Endothelial cell of umbilical vein (primary cell): Measurements from ENCODE around the gene PARK7. TPM values are rescaled to one million over a fixed set of nuclear protein-coding genes. Genes with fewer than 3 reads are reported as not detected.
A peak's percentile ranks its signal among the peaks of the same experiment; 100 is the strongest.

Source experiments
- BruUV-seq: library from RNA; stranded (reverse); fragments of 400-500 nt; replicated peaks from 2 replicates; lab custom pipeline; 2021; lab: Mats Ljungman, UMichigan
- CTCF ChIA-PET: fragments of 300-600, 350-600 bp; sonication (Branson Sonifier 250); formaldehyde crosslinking; loops from one replicate; lab custom pipeline; 2021; ENCODE audit warnings: antibody characterized with exemption, inconsistent platforms; lab: Charles Lee
- POLR2A ChIA-PET: fragments of 300-600, 350-600 bp; sonication (Branson Sonifier 250); formaldehyde crosslinking; loops from one replicate; lab custom pipeline; 2021; ENCODE audit warnings: antibody characterized with exemption, inconsistent platforms; lab: Charles Lee
- DNase-seq: peaks from one replicate; pipeline ENCODE4 v3.0.0-alpha.2; 2011; ENCODE audit warnings: low read depth, low spot score
- FAIRE-seq: peaks from 2 replicates; lab custom pipeline; 2011; peaks lifted over from hg19 to GRCh38; lab: Jason Lieb, UNC
- H2AFZ ChIP-seq: 2 replicates; pipeline ENCODE4 v1.6.0; 2012; ENCODE audit warnings: low read depth, low read length, control low read depth, inconsistent platforms
- H3K27ac ChIP-seq: 2 replicates; pipeline ENCODE4 v1.5.1; 2011; ENCODE audit warnings: low read depth, mild to moderate bottlenecking, control low read depth, low read length, moderate library complexity; ENCODE audit not compliant: insufficient read depth
- H3K27me3 ChIP-seq, 2 experiments: 2 replicates each; pipeline versions ENCODE4 v1.6.0 to v1.6.1; 2011; ENCODE audit warnings: low read length in 2 of 2, mixed read lengths in 1 of 2; ENCODE audit not compliant: control insufficient read depth in 2 of 2, insufficient read depth in 2 of 2
- H3K36me3 ChIP-seq, 2 experiments: 2 replicates in 1 of 2; 3 replicates in 1 of 2; pipeline ENCODE4 v1.5.1; 2011; ENCODE audit warnings: low read length in 2 of 2, mild to moderate bottlenecking in 1 of 2, moderate library complexity in 1 of 2; ENCODE audit not compliant: control insufficient read depth in 2 of 2, insufficient read depth in 2 of 2; ENCODE audit errors: extremely low read depth in 1 of 2
- H3K4me1 ChIP-seq: 3 replicates; pipeline ENCODE4 v1.5.1; 2011; ENCODE audit warnings: mild to moderate bottlenecking, low read length; ENCODE audit not compliant: control insufficient read depth, insufficient read depth; ENCODE audit errors: extremely low read depth
- H3K4me2 ChIP-seq: 2 replicates; pipeline ENCODE4 v1.6.1; 2011; ENCODE audit warnings: low read length, control low read depth, mixed read lengths; ENCODE audit not compliant: insufficient read depth
- H3K4me3 ChIP-seq, 3 experiments: fragments of 200-600 bp in 1 of 3; sonication (generic), shearing (Covaris generic) in 1 of 3; replicated peaks in 1 of 3; 2 replicates each; pipeline ENCODE4 v1.5.1; 2011 to 2016; ENCODE audit warnings: control low read depth in 3 of 3, low read length in 3 of 3, mild to moderate bottlenecking in 2 of 3, inconsistent platforms in 1 of 3, low read depth in 1 of 3, moderate library complexity in 1 of 3; ENCODE audit not compliant: insufficient read depth in 1 of 3
- H3K79me2 ChIP-seq: 2 replicates; pipeline ENCODE4 v1.6.0; 2012; ENCODE audit warnings: low read length, inconsistent platforms; ENCODE audit not compliant: control insufficient read depth, insufficient read depth
- H3K9ac ChIP-seq: replicated peaks from 2 replicates; pipeline ENCODE3; 2011; ENCODE audit warnings: low read length, control low read depth; ENCODE audit not compliant: insufficient read depth; ENCODE audit errors: extremely low read depth
- H3K9me1 ChIP-seq: replicated peaks from 3 replicates; pipeline ENCODE4 v1.6.0; 2011; ENCODE audit warnings: mild to moderate bottlenecking, low read length; ENCODE audit not compliant: control insufficient read depth, insufficient read depth; ENCODE audit errors: extremely low read depth
- H3K9me3 ChIP-seq: replicated peaks from 2 replicates; pipeline ENCODE4 v1.5.1; 2012; ENCODE audit warnings: low read length, inconsistent platforms; ENCODE audit not compliant: control insufficient read depth, insufficient read depth
- H4K20me1 ChIP-seq: replicated peaks from 2 replicates; pipeline ENCODE3; 2011; ENCODE audit warnings: mild to moderate bottlenecking, low read length; ENCODE audit not compliant: control insufficient read depth, insufficient read depth; ENCODE audit errors: extremely low read depth
- CTCF ChIP-seq, 2 donors: IDR thresholded peaks; 1 replicate in 1 of 2; 2 replicates in 1 of 2; pipeline ENCODE4 v1.5.1; 2011; ENCODE audit warnings: low read length in 2 of 2, mild to moderate bottlenecking in 2 of 2, moderate library complexity in 2 of 2, control low read depth in 1 of 2, inconsistent platforms in 1 of 2, low read depth in 1 of 2; ENCODE audit not compliant: insufficient read depth in 1 of 2; ENCODE audit errors: extremely low read depth in 1 of 2
- EZH2 ChIP-seq: IDR thresholded peaks from 2 replicates; pipeline ENCODE4 v1.6.1; 2012; ENCODE audit warnings: borderline replicate concordance, low read depth, mild to moderate bottlenecking, moderate library complexity, low read length, inconsistent platforms; ENCODE audit not compliant: severe bottlenecking
- FOS ChIP-seq: IDR thresholded peaks from 2 replicates; pipeline ENCODE4 v1.6.1; 2011; ENCODE audit warnings: mild to moderate bottlenecking, low read length, moderate library complexity, borderline replicate concordance; ENCODE audit not compliant: insufficient read depth
- GATA2 ChIP-seq: IDR thresholded peaks from 2 replicates; pipeline ENCODE4 v1.7.0; 2011; ENCODE audit warnings: low read depth, mild to moderate bottlenecking, moderate library complexity, mixed read lengths, low read length; ENCODE audit not compliant: insufficient read length, insufficient read depth
- JUN ChIP-seq: IDR thresholded peaks from 2 replicates; pipeline ENCODE4 v1.6.1; 2011; ENCODE audit warnings: borderline replicate concordance, low read depth; ENCODE audit not compliant: insufficient read length, insufficient read depth
- MAX ChIP-seq: IDR thresholded peaks from 2 replicates; pipeline ENCODE4 v1.6.1; 2011; ENCODE audit not compliant: insufficient read depth, insufficient read length
- MYC ChIP-seq: IDR thresholded peaks from one replicate; pipeline ENCODE4 v1.6.1; 2011; ENCODE audit warnings: mild to moderate bottlenecking, low read depth, low read length
- POLR2A ChIP-seq: IDR thresholded peaks from 2 replicates; pipeline ENCODE4 v1.6.1; 2012; ENCODE audit warnings: low read depth, mild to moderate bottlenecking, control low read depth, low read length
- POLR2AphosphoS5 ChIP-seq: IDR thresholded peaks from 2 replicates; pipeline ENCODE4 v1.6.1; 2012; ENCODE audit warnings: low read depth, mild to moderate bottlenecking, control low read depth, low read length, moderate library complexity; ENCODE audit not compliant: insufficient read depth
- dilution Hi-C: fragments of 300-500 bp; cut with MboI; formaldehyde crosslinking; loops from one replicate; pipeline ENCODE4 v1.15.0; 2019; ENCODE audit warnings: low sequenced_read_pairs; ENCODE audit not compliant: extremely low pct_ligation_motif_present
- intact Hi-C: fragments of 100-400 bp; cut with micrococcal nuclease; formaldehyde crosslinking; loops from one replicate; pipeline ENCODE4 v1.10.0; 2022
- polyA plus RNA-seq, 4 experiments: library from polyadenylated mRNA; depleted of rRNA in 3 of 4; stranded (reverse) in 3 of 4; unstranded in 1 of 4; fragments of >200 nt; gene quantifications; 2 replicates each; pipeline versions ENCODE4 v1.2.1 to v1.2.3, GENCODE V29; 2011 to 2012; ENCODE audit warnings: missing spikeins in 1 of 4
- total RNA-seq: library from RNA; stranded (reverse); gene quantifications from 2 replicates; pipeline ENCODE4 v1.2.3, GENCODE V29; 2021

The PARK7 gene
- total and polyA plus RNA-seq, 2 donors (not counting 3 experiments of a cell fraction or from before 2014, with no cell fraction given), result 203 to 294 TPM

GRCh38 chr1:8027748-8028570 is 66.4 kb downstream of the PARK7 start:
- H3K4me1 ChIP-seq, result peaks cover 44% of the 10 kb centered on the region
- peak overlapping the region; percentile 44 for H3K27ac ChIP-seq
- no peaks in the 10 kb centered on the region for H3K9me3 ChIP-seq
- peak; percentile 64 for FAIRE-seq
- H4K20me1 ChIP-seq, result no peaks in the 10 kb centered on the region
- CTCF ChIA-PET, result interaction anchor here (1.0 to 9.7 kb wide), 6 partner anchors 10 to 287 kb away, joined by 3 to 138 read pairs (median 5); no protein-coding TSS in a partner anchor
- TF ChIP-seq JUN (peak; percentile 49), POLR2AphosphoS5 (peak; percentile 13), CTCF (IDR thresholded peaks at IDR 0.05; ENCODE audit: extremely low read depth in 1 of 2, insufficient read depth in 1 of 2, low read depth in 1 of 2, low read length in 2 of 2) (no peak), EZH2 (no peak), MAX (no peak), FOS (peak; percentile 69), MYC (no peak), POLR2A (no peak), GATA2 (peak; percentile 68)
- peak overlapping the region; percentile 66 for H3K4me2 ChIP-seq
- dilution Hi-C loops (no loop called here), intact Hi-C loops (loop anchor here (2.0 to 5.0 kb wide), 3 partner anchors 93 to 155 kb away; no protein-coding TSS in a partner anchor)
- H3K9me1 ChIP-seq, result no peaks in the 10 kb centered on the region
- TSS peak; percentile 17 for BruUV-seq
- H2AFZ ChIP-seq, result no peak overlapping the region
- peaks cover 31% of the 10 kb centered on the region for H3K79me2 ChIP-seq
- H3K27me3 ChIP-seq, result no peaks in the 10 kb centered on the region
- DNase-seq, result peak; percentile 85
- no peaks in the 10 kb centered on the region for H3K36me3 ChIP-seq
- H3K9ac ChIP-seq, result peak overlapping the region; percentile 53
- POLR2A ChIA-PET, result interaction anchor here (1.1 kb wide), 2 partner anchors 9 to 93 kb away, joined by 3 read pairs; no protein-coding TSS in a partner anchor
- H3K4me3 ChIP-seq, result no peak overlapping the region
